Esophagus (tissue), 2 donors: ENCODE data around the gene WIPF3. TPM values are rescaled to one million over a fixed set of nuclear protein-coding genes. Genes with fewer than 3 reads are reported as not detected.

ENCODE experiments used
- H3K27ac ChIP-seq, 2 donors: one replicate each; pipeline ENCODE4 v1.5.1; 2013; ENCODE audit warnings: low read depth in 2 of 2, mild to moderate bottlenecking in 2 of 2, inconsistent platforms in 1 of 2, low read length in 1 of 2, moderate library complexity in 1 of 2
- H3K27me3 ChIP-seq, 2 donors: one replicate each; pipeline ENCODE4 v1.6.1; 2013; ENCODE audit warnings: low read length in 2 of 2, control low read depth in 1 of 2, mild to moderate bottlenecking in 1 of 2; ENCODE audit not compliant: insufficient read depth in 2 of 2, control insufficient read depth in 1 of 2
- H3K36me3 ChIP-seq, 2 donors: one replicate each; pipeline ENCODE4 v1.6.1; 2013; ENCODE audit warnings: low read length in 1 of 2; ENCODE audit not compliant: control insufficient read depth in 2 of 2, insufficient read depth in 2 of 2
- H3K4me1 ChIP-seq, 2 donors: one replicate each; pipeline ENCODE4 v1.6.1; 2013; ENCODE audit warnings: low read length in 1 of 2; ENCODE audit not compliant: control insufficient read depth in 2 of 2, insufficient read depth in 2 of 2
- H3K4me3 ChIP-seq, 2 donors: one replicate each; pipeline ENCODE4 v1.5.1; 2013; ENCODE audit warnings: low read length in 2 of 2, mild to moderate bottlenecking in 2 of 2, low read depth in 1 of 2, moderate library complexity in 1 of 2
- H3K9me3 ChIP-seq, 2 donors: one replicate each; pipeline ENCODE4 v1.6.1; 2013; ENCODE audit warnings: mild to moderate bottlenecking in 2 of 2, low read depth in 1 of 2, low read length in 1 of 2, moderate library complexity in 1 of 2; ENCODE audit not compliant: control insufficient read depth in 2 of 2, insufficient read depth in 1 of 2
- WGBS, 2 donors: extraction: QIAGEN DNeasy Blood & Tissue Kit; methylation state at CpG; one replicate each; pipeline ENCODE4 v1.1.7; 2013; 5-methylcytosine and 5-hydroxymethylcytosine counted together
- polyA plus RNA-seq, 2 donors: library from polyadenylated mRNA; stranded (reverse); fragments of 200-250 nt; gene quantifications; one replicate each; pipeline ENCODE4 v1.2.3, GENCODE V29; 2013
- donor health status: healthy with polysubstance abuse.
- donor health status: Bipolar disorder and iron deficiency.

Gene WIPF3
- polyA plus RNA-seq, 2 donors: 0.56 to 1.2 TPM

- no peak overlapping the region for H3K27ac ChIP-seq
- H3K9me3 ChIP-seq: no peaks in the 10 kb centered on the region
- no peaks in the 10 kb centered on the region for H3K4me1 ChIP-seq
- no peaks in the 10 kb centered on the region for H3K36me3 ChIP-seq
- WGBS, 2 donors: 93 to 95% methylated on average over 5 of the region's 5 CpGs
- no peaks in the 10 kb centered on the region for H3K27me3 ChIP-seq
- H3K4me3 ChIP-seq: no peak overlapping the region
These were observed 85.9 kb downstream of the WIPF3 start for GRCh38 chr7:29892231-29892630.

GRCh38 chr7:29893351-29893965 is 87.2 kb downstream of the WIPF3 start:
- 80 to 85% methylated on average over 6 of the region's 6 CpGs for WGBS, 2 donors
- no peaks in the 10 kb centered on the region for H3K27me3 ChIP-seq
- H3K4me1 ChIP-seq: no peaks in the 10 kb centered on the region
- no peaks in the 10 kb centered on the region for H3K36me3 ChIP-seq
- no peaks in the 10 kb centered on the region for H3K9me3 ChIP-seq
- H3K4me3 ChIP-seq: no peak overlapping the region
- H3K27ac ChIP-seq: no peak overlapping the region

GRCh38 chr7:29894256-29894655 is 87.9 kb downstream of the WIPF3 start:
- Histone ChIP-seq H3K36me3 (no peaks in the 10 kb centered on the region), H3K4me1 (no peaks in the 10 kb centered on the region), H3K9me3 (no peaks in the 10 kb centered on the region), H3K4me3 (no peak overlapping the region), H3K27ac (no peak overlapping the region), H3K27me3 (no peaks in the 10 kb centered on the region)
- WGBS, 2 donors: 30 to 67% methylated on average over 2 of the region's 2 CpGs

- no peaks in the 10 kb centered on the region for H3K4me1 ChIP-seq
- WGBS, 2 donors: 77 to 80% methylated on average over 6 of the region's 6 CpGs
- no peaks in the 10 kb centered on the region for H3K9me3 ChIP-seq
- no peaks in the 10 kb centered on the region for H3K36me3 ChIP-seq
- H3K27me3 ChIP-seq: no peaks in the 10 kb centered on the region
- H3K27ac ChIP-seq: no peak overlapping the region
- H3K4me3 ChIP-seq: no peak overlapping the region
These were observed 89.3 kb downstream of the WIPF3 start for GRCh38 chr7:29895559-29895958.

- no peaks in the 10 kb centered on the region for H3K27me3 ChIP-seq
- WGBS, 2 donors: 93 to 96% methylated on average over 2 of the region's 2 CpGs
- no peak overlapping the region for H3K4me3 ChIP-seq
- H3K9me3 ChIP-seq: no peaks in the 10 kb centered on the region
- no peak overlapping the region for H3K27ac ChIP-seq
- no peaks in the 10 kb centered on the region for H3K4me1 ChIP-seq
- no peaks in the 10 kb centered on the region for H3K36me3 ChIP-seq
These were observed 90.5 kb downstream of the WIPF3 start for GRCh38 chr7:29896685-29897411.

- no peaks in the 10 kb centered on the region for H3K36me3 ChIP-seq
- no peak overlapping the region for H3K4me3 ChIP-seq
- H3K27me3 ChIP-seq: no peaks in the 10 kb centered on the region
- WGBS, 2 donors: 52 to 55% methylated on average over 5 of the region's 5 CpGs
- no peaks in the 10 kb centered on the region for H3K9me3 ChIP-seq
- H3K4me1 ChIP-seq: no peaks in the 10 kb centered on the region
- H3K27ac ChIP-seq: no peak overlapping the region
These were observed 92.0 kb downstream of the WIPF3 start for GRCh38 chr7:29898301-29898700.

GRCh38 chr7:29900745-29901144 is 94.4 kb downstream of the WIPF3 start:
- Histone ChIP-seq H3K4me3 (no peak overlapping the region), H3K4me1 (no peaks in the 10 kb centered on the region), H3K9me3 (no peaks in the 10 kb centered on the region), H3K36me3 (no peaks in the 10 kb centered on the region), H3K27ac (no peak overlapping the region), H3K27me3 (no peaks in the 10 kb centered on the region)
- WGBS, 2 donors: 46 to 53% methylated on average over 1 of the region's 1 CpG

- Histone ChIP-seq H3K4me1 (no peaks in the 10 kb centered on the region), H3K27me3 (no peaks in the 10 kb centered on the region), H3K9me3 (peaks cover 0 to 2% of the 10 kb centered on the region in 2 donors), H3K4me3 (no peak overlapping the region), H3K36me3 (no peaks in the 10 kb centered on the region), H3K27ac (no peak overlapping the region)
- 86 to 93% methylated on average over 3 of the region's 3 CpGs for WGBS, 2 donors
These were observed 100.1 kb downstream of the WIPF3 start for GRCh38 chr7:29906200-29907022.

GRCh38 chr7:29914180-29914579 is 107.9 kb downstream of the WIPF3 start:
- H3K27me3 ChIP-seq: no peaks in the 10 kb centered on the region
- WGBS, 2 donors: 80 to 81% methylated on average over 4 of the region's 4 CpGs
- no peak overlapping the region for H3K27ac ChIP-seq

More at GRCh38 chr7:29914180-29914579, 107.9 kb downstream of the WIPF3 start:
- Histone ChIP-seq H3K4me1 (no peaks in the 10 kb centered on the region), H3K4me3 (no peak overlapping the region), H3K9me3 (no peaks in the 10 kb centered on the region), H3K36me3 (no peaks in the 10 kb centered on the region)
